Uterus (tissue), 2 donors: ENCODE results near the gene GEMIN2.

Source experiments
- POLR2A ChIP-seq, 2 donors: fragments of 450-650 bp; IDR thresholded peaks; one replicate each; pipeline ENCODE4 v1.6.1; 2016; ENCODE audit warnings: antibody characterized with exemption in 2 of 2, mild to moderate bottlenecking in 1 of 2, moderate library complexity in 1 of 2
- TF ChIP-seq, protein P1 (sequence below), 4 experiments: fragments of 200-600 bp in 2 of 4; fragments of 450-650 bp in 2 of 4; sonication (generic) in 2 of 4; IDR thresholded peaks; one replicate each; pipeline ENCODE4 v1.5.1; 2016 to 2019; ENCODE audit warnings: antibody characterized with exemption in 4 of 4, mild to moderate bottlenecking in 2 of 4, moderate library complexity in 1 of 4

DNA sequence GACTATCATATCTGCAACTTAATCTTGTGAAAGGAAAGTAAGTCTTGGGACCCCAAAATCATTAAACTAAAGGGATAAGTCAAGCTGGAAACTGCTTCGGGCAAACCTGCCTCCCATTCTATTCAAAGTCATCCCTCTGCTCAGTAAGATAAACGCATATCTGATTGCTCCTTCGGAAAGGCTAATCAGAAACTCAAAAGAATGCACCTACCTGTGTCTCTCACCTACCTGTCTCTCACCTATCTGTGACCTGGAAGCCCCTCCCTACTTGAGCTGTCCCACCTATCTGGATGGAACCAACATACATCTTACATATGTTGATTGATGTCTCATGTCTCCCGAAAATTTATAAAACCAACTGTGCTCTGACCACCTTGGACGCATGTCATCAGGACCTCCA, 31.0 kb upstream of the GEMIN2 start:
- TF ChIP-seq, protein P1, sequence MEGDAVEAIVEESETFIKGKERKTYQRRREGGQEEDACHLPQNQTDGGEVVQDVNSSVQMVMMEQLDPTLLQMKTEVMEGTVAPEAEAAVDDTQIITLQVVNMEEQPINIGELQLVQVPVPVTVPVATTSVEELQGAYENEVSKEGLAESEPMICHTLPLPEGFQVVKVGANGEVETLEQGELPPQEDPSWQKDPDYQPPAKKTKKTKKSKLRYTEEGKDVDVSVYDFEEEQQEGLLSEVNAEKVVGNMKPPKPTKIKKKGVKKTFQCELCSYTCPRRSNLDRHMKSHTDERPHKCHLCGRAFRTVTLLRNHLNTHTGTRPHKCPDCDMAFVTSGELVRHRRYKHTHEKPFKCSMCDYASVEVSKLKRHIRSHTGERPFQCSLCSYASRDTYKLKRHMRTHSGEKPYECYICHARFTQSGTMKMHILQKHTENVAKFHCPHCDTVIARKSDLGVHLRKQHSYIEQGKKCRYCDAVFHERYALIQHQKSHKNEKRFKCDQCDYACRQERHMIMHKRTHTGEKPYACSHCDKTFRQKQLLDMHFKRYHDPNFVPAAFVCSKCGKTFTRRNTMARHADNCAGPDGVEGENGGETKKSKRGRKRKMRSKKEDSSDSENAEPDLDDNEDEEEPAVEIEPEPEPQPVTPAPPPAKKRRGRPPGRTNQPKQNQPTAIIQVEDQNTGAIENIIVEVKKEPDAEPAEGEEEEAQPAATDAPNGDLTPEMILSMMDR (IDR thresholded peaks at IDR 0.05): no peak
- TF ChIP-seq POLR2A (IDR thresholded peaks at IDR 0.05): no peak
